Activated naive CD4-positive, alpha-beta T cell treated with Interleukin-2 at 50 U/mL for 16 hours (primary cell): Measurements from ENCODE around the gene WDR44.
"Not testable (repeated sequence)": the region's sequence is repeated elsewhere in the genome, so short reads cannot be mapped to it uniquely, and the experiment has no call there.

Experiments
- DNase-seq: peaks from one replicate; pipeline ENCODE4 v3.0.0-alpha.2; 2020

Gene WDR44

DNA sequence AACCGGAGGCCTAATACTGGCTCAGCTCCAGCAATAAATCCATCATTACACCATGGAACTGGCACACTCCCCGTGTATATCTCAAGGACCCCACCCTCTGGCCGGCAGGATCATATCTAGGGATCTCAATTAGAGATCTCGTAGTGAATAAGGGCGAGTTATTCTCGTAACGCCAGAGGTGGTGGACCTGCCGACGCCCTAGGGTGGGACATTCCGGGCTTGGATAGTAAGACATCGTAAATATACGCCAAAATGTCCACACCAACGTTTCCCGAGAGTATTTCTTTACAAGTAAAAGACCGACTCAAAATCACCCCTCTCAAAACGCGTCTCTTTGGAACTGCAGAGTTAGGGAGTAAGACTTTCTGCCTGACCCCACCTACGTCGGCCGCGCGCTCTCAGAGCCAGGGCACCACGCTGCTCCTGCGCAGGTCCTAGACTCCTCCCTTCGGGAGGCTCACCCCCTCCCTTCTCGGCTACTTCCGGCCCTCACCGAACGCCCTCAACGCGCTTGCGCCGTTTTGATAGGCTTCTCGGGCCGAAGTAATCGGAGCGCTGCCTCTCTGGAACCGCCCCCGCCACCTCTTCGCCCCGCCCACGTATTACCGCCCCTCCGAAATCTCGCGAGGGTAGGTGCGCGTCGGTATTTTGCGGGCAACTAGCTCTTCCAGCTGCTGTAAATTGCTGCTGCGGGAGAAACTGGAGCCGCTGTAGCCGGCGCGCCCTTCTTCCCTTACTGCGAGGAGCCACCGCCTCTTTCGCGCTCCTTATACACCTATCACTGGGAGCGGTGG is at the start of gene WDR44:
Gene WDR44, plus strand, starts transcription at position 643 of the 794 bp plus-strand sequence. CDS start 398 bp downstream, outside the sequence.
- DNase-seq = peak; percentile 92

DNA sequence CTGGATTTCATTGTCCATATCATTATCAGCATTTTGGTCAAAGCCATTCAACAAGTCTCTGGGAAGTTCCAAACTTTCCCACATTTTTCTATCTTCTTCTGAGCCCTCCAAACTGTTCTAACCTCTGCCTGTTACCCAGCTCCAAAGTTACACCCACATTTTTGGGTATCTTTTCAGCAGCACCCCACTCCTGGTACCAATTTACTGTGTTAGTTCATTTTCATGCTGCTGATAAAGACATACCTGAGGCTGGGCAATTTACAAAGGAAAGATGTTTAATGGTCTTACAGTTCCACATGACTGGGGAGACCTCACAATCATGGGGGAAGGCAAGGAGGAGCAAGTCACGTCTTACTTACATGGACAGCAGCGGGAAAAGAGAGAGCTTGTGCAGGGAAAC is 40.1 kb upstream of the WDR44 start:
- DNase-seq = not testable (repeated sequence)

- no peak for DNase-seq
These were observed 30.4 kb upstream of the WDR44 start for GRCh38 chrX:118315529-118315928.

GRCh38 chrX:118324588-118324987 is 21.3 kb upstream of the WDR44 start:
- DNase-seq = no peak

DNA sequence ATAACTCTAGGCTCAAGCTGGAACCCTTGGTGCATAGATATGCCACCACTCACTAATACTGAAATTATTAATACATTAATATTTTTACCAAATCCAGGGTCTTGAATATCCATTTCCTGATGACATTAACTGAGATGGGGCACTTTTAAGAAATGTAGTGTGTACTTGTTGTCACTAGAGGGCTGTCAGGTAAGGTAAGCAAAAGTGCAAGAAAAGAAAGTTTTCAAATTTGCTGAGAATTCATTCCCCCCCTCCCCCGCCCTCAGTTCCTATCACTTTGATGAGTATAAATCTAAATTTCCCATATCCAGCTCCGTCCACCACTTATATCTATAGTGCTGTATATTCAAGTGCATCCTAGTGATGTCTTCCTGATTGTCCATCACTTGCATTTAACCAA is 20.5 kb upstream of the WDR44 start:
- DNase-seq = no peak

- no peak for DNase-seq
These were observed 16.7 kb upstream of the WDR44 start for GRCh38 chrX:118329175-118329574.

GRCh38 chrX:118337687-118338086 is 8.2 kb upstream of the WDR44 start:
- no peak for DNase-seq

- no peak for DNase-seq
These were observed 7.0 kb upstream of the WDR44 start for GRCh38 chrX:118338930-118339329.

- no peak for DNase-seq
These were observed 852 bp upstream of the WDR44 start for GRCh38 chrX:118345045-118345463.

DNA sequence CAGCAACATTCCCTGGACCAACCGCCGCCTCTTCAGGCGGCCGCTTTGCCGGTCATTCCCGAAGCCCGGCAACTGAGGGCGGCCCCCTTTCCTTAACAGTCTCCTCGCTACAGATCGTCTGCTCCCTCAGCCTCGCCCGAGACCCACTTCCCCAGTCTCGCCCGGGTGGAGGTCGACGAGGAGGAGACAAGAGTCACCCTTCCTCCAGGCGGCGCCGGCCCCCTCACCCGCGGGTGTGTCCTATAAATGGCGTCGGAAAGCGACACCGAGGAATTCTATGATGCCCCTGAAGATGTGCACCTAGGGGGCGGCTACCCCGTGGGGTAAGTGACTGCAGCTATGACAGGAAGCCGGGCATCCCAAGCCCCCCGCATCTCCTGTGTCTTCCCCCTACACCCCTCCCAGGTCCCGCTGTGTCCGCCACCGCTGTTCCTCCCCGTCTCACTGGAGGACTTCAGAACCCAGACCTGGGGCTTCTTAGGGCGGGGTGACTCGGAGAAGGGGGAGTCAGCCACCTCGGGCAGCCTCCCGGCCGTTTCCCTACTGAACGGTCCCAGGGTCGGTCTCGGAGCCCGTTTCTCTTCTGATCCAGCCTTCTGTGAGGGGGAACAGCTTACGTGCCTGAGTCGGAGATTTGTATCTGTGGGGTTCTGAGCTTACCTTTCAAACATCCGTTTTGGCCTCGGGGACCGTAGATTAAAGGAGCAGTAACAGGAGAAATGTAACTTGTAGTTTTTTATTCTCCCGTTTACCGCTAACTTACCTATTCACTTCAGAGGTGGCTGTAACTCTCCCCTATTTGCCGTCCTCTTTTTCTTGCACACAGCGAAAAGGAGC is 570 bp downstream of the WDR44 start:
- DNase-seq = peak; percentile 58

- no peak for DNase-seq
These were observed 1.2 kb downstream of the WDR44 start for GRCh38 chrX:118347131-118347530.

- no peak for DNase-seq
These were observed 1.8 kb downstream of the WDR44 start for GRCh38 chrX:118347736-118348135.

DNA sequence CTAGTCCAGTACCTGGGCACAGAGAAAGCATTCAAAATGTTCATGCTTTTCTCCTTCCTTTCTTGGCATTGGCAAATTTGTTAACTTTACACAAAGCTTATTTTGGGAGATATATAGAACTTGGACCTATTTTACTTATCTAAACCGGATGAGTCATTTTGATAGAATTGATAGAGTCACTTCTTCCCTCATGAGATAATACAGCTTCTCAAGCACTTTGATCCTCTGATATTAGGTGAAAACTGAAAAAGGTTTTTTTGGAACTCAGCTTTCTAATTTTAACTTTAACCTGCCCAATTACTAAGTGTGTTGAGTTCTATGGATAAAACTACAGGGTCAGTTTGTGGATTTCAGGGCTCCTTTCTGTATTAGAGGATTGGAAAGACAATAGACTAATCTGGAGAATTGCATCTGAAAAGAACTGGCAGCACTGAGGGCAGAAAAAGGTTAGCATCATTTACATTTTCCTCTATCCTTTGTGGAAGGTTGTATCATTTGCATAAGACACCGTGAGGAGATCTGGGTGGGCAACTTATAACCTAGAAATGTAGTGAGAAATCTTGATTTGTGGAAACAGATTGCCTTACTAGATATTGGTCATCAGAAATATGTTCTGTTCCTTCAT is 2.4 kb downstream of the WDR44 start:
- no peak for DNase-seq

DNA sequence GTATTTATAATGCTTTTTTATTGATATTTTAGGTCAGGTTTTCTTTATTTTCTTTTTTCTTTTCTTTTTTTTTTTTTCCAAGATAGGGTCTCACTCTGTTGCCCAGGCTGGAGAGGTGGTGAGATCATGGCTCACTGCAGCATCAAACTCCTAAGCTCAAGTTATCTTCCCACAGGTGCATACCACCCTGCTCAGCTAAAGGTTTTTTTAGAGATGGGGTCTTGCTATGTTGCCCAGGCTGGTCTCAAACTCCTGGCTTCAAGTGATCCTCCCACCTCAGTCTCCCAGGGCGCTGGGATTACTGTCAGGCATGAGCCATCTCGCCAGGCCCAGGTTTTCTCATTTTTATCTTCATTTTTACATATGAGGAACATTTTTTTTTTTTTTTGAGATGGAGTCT is 3.3 kb downstream of the WDR44 start:
- DNase-seq = no peak

- DNase-seq = no peak
These were observed 4.3 kb downstream of the WDR44 start for GRCh38 chrX:118350221-118350620.

DNA sequence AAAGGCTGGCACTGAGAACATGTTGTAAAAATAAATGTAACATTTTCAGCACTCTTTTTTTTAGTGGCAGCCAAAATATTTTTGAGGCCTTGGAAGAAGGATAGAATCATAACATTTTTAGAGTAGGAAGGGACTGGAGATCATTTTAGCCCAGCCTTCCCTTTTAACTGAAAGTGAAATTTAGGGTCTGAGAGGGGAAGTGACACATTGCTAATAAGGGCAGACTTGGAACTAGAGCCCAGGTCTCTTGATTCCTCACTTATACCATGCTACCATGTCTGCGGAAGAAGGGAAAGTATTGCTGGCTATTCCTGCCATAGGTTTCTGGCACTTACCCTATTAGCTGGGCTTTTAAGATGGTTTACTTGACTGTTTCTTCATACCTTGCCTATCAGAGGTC is 4.8 kb downstream of the WDR44 start:
- no peak for DNase-seq

- DNase-seq = no peak
These were observed 6.7 kb downstream of the WDR44 start for GRCh38 chrX:118352566-118352965.

GRCh38 chrX:118353081-118353850 is 7.4 kb downstream of the WDR44 start:
- no peak for DNase-seq

DNA sequence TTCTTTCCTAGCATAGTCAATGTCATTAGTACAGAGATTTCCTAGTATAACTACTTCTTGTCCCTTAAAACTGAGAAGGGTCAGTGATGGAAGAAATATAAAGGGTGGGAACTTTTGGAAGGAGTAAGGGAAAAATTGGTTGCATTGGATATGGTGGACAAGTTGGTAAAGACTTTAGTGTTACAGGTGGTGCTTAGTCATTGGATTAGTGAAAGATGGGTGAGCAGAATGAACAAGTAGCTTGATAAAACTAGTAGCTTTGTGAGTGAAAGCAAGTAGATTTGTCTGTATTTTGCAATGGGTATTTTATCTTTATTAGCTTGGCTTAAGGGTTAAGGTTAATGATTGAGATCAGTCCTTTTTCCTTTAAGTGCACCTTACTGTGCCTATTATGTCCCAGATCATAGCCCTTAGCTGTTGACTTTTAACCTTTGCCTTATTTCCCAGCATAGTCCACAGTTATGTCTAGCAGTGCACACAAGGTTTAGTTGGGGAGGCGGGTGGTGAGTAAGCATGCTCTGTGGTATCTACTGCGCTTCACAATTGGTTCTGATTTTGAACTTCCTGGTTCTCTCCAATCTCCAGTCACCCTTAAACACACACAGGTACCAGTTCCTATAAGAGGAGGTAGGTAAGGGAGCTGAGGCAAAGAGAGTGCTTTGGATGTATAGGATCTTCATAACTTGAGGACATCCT is 9.5 kb downstream of the WDR44 start:
- DNase-seq = no peak

- no peak for DNase-seq
These were observed 10.3 kb downstream of the WDR44 start for GRCh38 chrX:118356154-118356701.

GRCh38 chrX:118360429-118361125 is 14.7 kb downstream of the WDR44 start:
- DNase-seq = no peak
